IMR-90 (cell line): ENCODE measurements around the gene CEP162. TPM values are rescaled to one million over a fixed set of nuclear protein-coding genes. Genes with fewer than 3 reads are reported as not detected.

ENCODE experiments used
- ATAC-seq: fragments of 200-7000 bp; cut with Tn5 transposase; 2 replicates; pipeline ENCODE4 v1.9.1; 2020; ENCODE audit warnings: low read depth, mild to moderate bottlenecking, moderate library complexity
- BruUV-seq: library from RNA; stranded (reverse); fragments of 400-500 nt; replicated peaks from 2 replicates; lab custom pipeline; 2021; lab: Mats Ljungman, UMichigan
- CTCF ChIA-PET: fragments of 300-600 bp; formaldehyde crosslinking; extraction: SDS; loops from one replicate; lab custom pipeline; 2021; ENCODE audit warnings: antibody characterized with exemption; lab: Yijun Ruan, JAX
- POLR2A ChIA-PET: fragments of 300-600 bp; sonication (Branson Sonifier 250); formaldehyde crosslinking; loops from one replicate; lab custom pipeline; 2022; ENCODE audit warnings: antibody characterized with exemption; ENCODE audit not compliant: unreplicated experiment; lab: Charles Lee
- DNase-seq: peaks from one replicate; pipeline ENCODE4 v3.0.0; 2013
- H2AFZ ChIP-seq: replicated peaks from 2 replicates; pipeline ENCODE3; 2013; ENCODE audit warnings: low read length, mild to moderate bottlenecking; ENCODE audit not compliant: poor library complexity
- H2AK5ac ChIP-seq: 2 replicates; pipeline ENCODE4 v1.6.1; 2013; ENCODE audit warnings: low read depth, low read length, inconsistent platforms
- H2AK9ac ChIP-seq: replicated peaks from 2 replicates; pipeline ENCODE3; 2013; ENCODE audit warnings: mild to moderate bottlenecking, low read depth, low read length, moderate library complexity; ENCODE audit not compliant: poor library complexity
- H2BK120ac ChIP-seq: 2 replicates; pipeline ENCODE4 v1.6.1; 2013; ENCODE audit warnings: low read depth, low read length, inconsistent platforms
- H2BK15ac ChIP-seq: 3 replicates; pipeline ENCODE4 v1.6.1; 2013; ENCODE audit warnings: low read depth, low read length, inconsistent platforms
- H2BK20ac ChIP-seq: 2 replicates; pipeline ENCODE4 v1.6.1; 2013; ENCODE audit warnings: low read depth, mild to moderate bottlenecking, inconsistent platforms, low read length, moderate library complexity
- H2BK5ac ChIP-seq: 2 replicates; pipeline ENCODE4 v1.6.1; 2013; ENCODE audit warnings: mild to moderate bottlenecking, low read depth, low read length, inconsistent platforms; ENCODE audit not compliant: poor library complexity, severe bottlenecking
- H3K14ac ChIP-seq: replicated peaks from 2 replicates; pipeline ENCODE4 v1.6.1; 2013; ENCODE audit warnings: low read depth, low read length, inconsistent platforms
- H3K18ac ChIP-seq: 2 replicates; pipeline ENCODE4 v1.6.1; 2013; ENCODE audit warnings: low read depth, low read length, control low read depth
- H3K23ac ChIP-seq: 2 replicates; pipeline ENCODE4 v1.6.1; 2013; ENCODE audit warnings: low read depth, low read length, inconsistent platforms
- H3K27ac ChIP-seq: 2 replicates; pipeline ENCODE4 v1.5.1; 2013; ENCODE audit warnings: mild to moderate bottlenecking, control low read depth, low read length; ENCODE audit not compliant: insufficient read depth
- H3K27me3 ChIP-seq: 2 replicates; pipeline ENCODE4 v1.6.1; 2013; ENCODE audit warnings: low read length; ENCODE audit not compliant: control insufficient read depth, insufficient read depth
- H3K36me3 ChIP-seq: 2 replicates; pipeline ENCODE4 v1.6.1; 2013; ENCODE audit warnings: low read length, mixed read lengths; ENCODE audit not compliant: control insufficient read depth, insufficient read depth
- H3K4ac ChIP-seq: 2 replicates; pipeline ENCODE4 v1.6.1; 2013; ENCODE audit warnings: low read depth, low read length, inconsistent platforms
- H3K4me1 ChIP-seq: 2 replicates; pipeline ENCODE4 v1.6.1; 2013; ENCODE audit warnings: low read length, mixed read lengths; ENCODE audit not compliant: control insufficient read depth, insufficient read depth
- H3K4me2 ChIP-seq: 2 replicates; pipeline ENCODE4 v1.6.1; 2013; ENCODE audit warnings: low read depth, mild to moderate bottlenecking, control low read depth, low read length, moderate library complexity
- H3K4me3 ChIP-seq: 2 replicates; pipeline ENCODE4 v1.5.1; 2013; ENCODE audit warnings: low read depth, mild to moderate bottlenecking, control low read depth, low read length, moderate library complexity; ENCODE audit not compliant: insufficient read depth
- H3K56ac ChIP-seq: 2 replicates; pipeline ENCODE4 v1.6.1; 2013; ENCODE audit warnings: low read length, inconsistent platforms; ENCODE audit not compliant: insufficient read depth; ENCODE audit errors: extremely low read depth
- H3K79me1 ChIP-seq, 2 experiments: 2 replicates each; pipeline ENCODE4 v1.6.1; 2013; ENCODE audit warnings: low read length in 2 of 2, inconsistent platforms in 1 of 2, low read depth in 1 of 2
- H3K9ac ChIP-seq: 2 replicates; pipeline ENCODE4 v1.6.1; 2013; ENCODE audit warnings: low read depth, low read length, control low read depth
- H3K9me1 ChIP-seq: 2 replicates; pipeline ENCODE4 v1.6.1; 2013; ENCODE audit warnings: low read length, inconsistent platforms; ENCODE audit not compliant: insufficient read depth
- H3K9me3 ChIP-seq: 2 replicates; pipeline ENCODE4 v1.6.1; 2013; ENCODE audit warnings: low read length; ENCODE audit not compliant: control insufficient read depth, insufficient read depth
- H4K20me1 ChIP-seq: 2 replicates; pipeline ENCODE4 v1.6.1; 2013; ENCODE audit warnings: low read length, inconsistent platforms; ENCODE audit not compliant: insufficient read depth
- H4K5ac ChIP-seq: 2 replicates; pipeline ENCODE4 v1.6.1; 2013; ENCODE audit warnings: mild to moderate bottlenecking, low read depth, low read length, control low read depth
- H4K8ac ChIP-seq, 2 experiments: 2 replicates each; pipeline ENCODE4 v1.6.1; 2013; ENCODE audit warnings: low read depth in 2 of 2, low read length in 2 of 2, control low read depth in 1 of 2, inconsistent platforms in 1 of 2
- H4K91ac ChIP-seq: 2 replicates; pipeline ENCODE4 v1.6.1; 2013; ENCODE audit warnings: low read depth, low read length, inconsistent platforms; ENCODE audit not compliant: insufficient read depth
- BHLHE40 ChIP-seq: fragments of 150-350 bp; IDR thresholded peaks from 2 replicates; pipeline ENCODE4 v1.6.1; 2016; ENCODE audit warnings: mild to moderate bottlenecking, low read depth, low read length
- FOS ChIP-seq: fragments of 150-350 bp; IDR thresholded peaks from 2 replicates; pipeline ENCODE4 v1.6.1; 2016; ENCODE audit warnings: low read depth, low read length
- MXI1 ChIP-seq: IDR thresholded peaks from 2 replicates; pipeline ENCODE4 v1.6.1; 2012; ENCODE audit warnings: low read depth, mild to moderate bottlenecking, low read length, moderate library complexity, borderline replicate concordance
- NFE2L2 ChIP-seq: fragments of 150-350 bp; IDR thresholded peaks from 2 replicates; pipeline ENCODE4 v1.6.1; 2016; ENCODE audit warnings: low read depth, mild to moderate bottlenecking, low read length
- RFX5 ChIP-seq: IDR thresholded peaks from 2 replicates; pipeline ENCODE4 v1.8.0; 2012; ENCODE audit warnings: low read depth, mild to moderate bottlenecking, low read length, moderate library complexity
- SMC3 ChIP-seq: fragments of 150-350 bp; IDR thresholded peaks from 2 replicates; pipeline ENCODE4 v1.6.1; 2016; ENCODE audit warnings: low read depth, mild to moderate bottlenecking, antibody characterized with exemption, low read length, moderate library complexity
- WGBS, 2 experiments: methylation state at CpG; one replicate each; pipeline versions ENCODE4 v1.1.5 to v1.1.7; 2013; ENCODE audit warnings: missing lambda C conversion rate in 2 of 2; ENCODE audit not compliant: insufficient read length in 1 of 2; ENCODE audit errors: extremely low coverage in 2 of 2; 5-methylcytosine and 5-hydroxymethylcytosine counted together
- dilution Hi-C: fragments of 300-500 bp; cut with HindIII; formaldehyde crosslinking; loops from one replicate; pipeline ENCODE4 v1.14.3; 2018; ENCODE audit warnings: low sequenced_read_pairs; ENCODE audit not compliant: unreplicated experiment
- in situ Hi-C: fragments of 300-500 bp; cut with MboI; formaldehyde crosslinking; loops from 3 replicates; pipeline ENCODE4 v1.14.3; 2019; ENCODE audit warnings: low sequenced_read_pairs, inconsistent platforms, mixed read lengths
- intact Hi-C: fragments of 100-400 bp; cut with micrococcal nuclease; formaldehyde crosslinking; loops from 2 replicates; pipeline ENCODE4 v1.10.0; 2022
- polyA plus RNA-seq, 3 experiments: library from polyadenylated mRNA; depleted of rRNA; stranded (reverse); fragments of >200 nt; gene quantifications; 2 replicates each; pipeline ENCODE4 v1.2.3, GENCODE V29; 2012; ENCODE audit warnings: low replicate concordance in 1 of 3
- total RNA-seq: library from RNA; depleted of rRNA; stranded (reverse); fragments of >200 nt; gene quantifications from 2 replicates; pipeline ENCODE4 v1.2.3, GENCODE V29; 2012
- TF ChIP-seq, protein P1 (sequence below): conservative IDR thresholded peaks from 2 replicates; pipeline ENCODE4 v1.5.1; 2012; ENCODE audit warnings: mild to moderate bottlenecking, low read depth, low read length, improper control_type of control experiment

Gene CEP162
- total and polyA plus RNA-seq, 2 of the 4 experiments (the other 2 are of a cell fraction), result 1.2 to 1.6 TPM

DNA sequence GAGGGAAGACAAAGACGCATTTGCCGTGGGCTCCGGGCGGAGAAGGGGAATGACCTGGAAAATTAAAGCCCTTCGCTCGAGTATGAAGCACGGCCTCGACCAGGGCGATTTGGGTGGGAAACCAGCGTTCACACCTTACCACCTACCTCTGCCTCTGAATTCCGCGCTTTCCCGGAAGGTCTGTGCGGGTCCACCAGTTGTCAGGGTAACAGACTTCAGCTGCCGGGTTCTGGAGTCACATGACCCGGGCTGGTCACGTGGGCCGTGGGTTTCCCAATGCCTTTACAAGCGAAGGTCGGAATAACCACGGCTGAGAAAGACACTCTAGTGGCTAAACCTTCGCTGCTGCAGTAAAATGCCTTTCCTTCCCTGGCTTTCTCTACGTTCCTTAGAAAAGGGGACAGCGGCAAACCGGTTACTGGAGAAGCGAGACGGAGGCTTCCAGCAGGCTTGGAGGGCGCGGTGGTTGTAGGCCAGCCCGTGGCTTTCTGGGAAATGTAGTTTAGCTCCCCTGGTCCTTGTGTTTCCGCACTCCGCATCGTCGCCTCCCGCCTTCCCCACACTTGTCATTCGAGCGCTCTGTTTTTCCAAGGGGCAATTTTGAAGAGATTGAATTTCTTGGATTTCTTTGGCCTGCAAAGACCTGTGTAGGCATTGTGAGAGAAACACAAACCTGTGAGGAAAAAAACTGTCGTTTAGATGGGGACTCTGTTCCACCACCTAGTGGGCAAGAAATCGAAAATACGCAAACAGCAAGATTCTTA, at the start of gene CEP162 (continued):
- TF ChIP-seq, protein P1, sequence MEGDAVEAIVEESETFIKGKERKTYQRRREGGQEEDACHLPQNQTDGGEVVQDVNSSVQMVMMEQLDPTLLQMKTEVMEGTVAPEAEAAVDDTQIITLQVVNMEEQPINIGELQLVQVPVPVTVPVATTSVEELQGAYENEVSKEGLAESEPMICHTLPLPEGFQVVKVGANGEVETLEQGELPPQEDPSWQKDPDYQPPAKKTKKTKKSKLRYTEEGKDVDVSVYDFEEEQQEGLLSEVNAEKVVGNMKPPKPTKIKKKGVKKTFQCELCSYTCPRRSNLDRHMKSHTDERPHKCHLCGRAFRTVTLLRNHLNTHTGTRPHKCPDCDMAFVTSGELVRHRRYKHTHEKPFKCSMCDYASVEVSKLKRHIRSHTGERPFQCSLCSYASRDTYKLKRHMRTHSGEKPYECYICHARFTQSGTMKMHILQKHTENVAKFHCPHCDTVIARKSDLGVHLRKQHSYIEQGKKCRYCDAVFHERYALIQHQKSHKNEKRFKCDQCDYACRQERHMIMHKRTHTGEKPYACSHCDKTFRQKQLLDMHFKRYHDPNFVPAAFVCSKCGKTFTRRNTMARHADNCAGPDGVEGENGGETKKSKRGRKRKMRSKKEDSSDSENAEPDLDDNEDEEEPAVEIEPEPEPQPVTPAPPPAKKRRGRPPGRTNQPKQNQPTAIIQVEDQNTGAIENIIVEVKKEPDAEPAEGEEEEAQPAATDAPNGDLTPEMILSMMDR, result peak; percentile 64
- TF ChIP-seq MXI1, result peak; percentile 63; the same call in 1 of the 2 replicates
- peak; percentile 92 for TF ChIP-seq FOS

DNA sequence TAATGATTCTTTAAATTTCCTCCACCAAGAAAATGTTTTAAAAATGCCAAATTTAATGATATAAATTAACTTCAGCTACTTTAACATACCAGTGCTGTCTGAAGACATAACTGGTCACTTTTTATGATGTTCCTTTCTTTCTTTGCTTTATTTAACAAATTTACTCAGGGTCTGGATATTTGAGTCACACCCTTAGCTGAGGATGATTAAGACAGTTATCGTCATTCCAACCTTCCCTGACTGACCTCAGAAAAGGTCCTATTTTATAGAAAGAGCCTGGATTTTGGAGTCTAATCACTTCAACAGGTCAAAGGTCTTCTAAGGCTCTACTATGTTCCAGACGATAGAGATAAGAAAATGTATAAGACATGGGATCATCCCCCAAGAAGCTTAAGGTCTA, 47.4 kb upstream of the CEP162 start:
- no peak overlapping the region for H2BK120ac ChIP-seq
- no peak overlapping the region for H3K56ac ChIP-seq
- H3K9ac ChIP-seq, result no peak overlapping the region
- no peak overlapping the region for H3K14ac ChIP-seq
- no peak overlapping the region for H2AK5ac ChIP-seq
- dilution Hi-C loops, result no loop called here
- H2BK15ac ChIP-seq, result no peak overlapping the region
- no peaks in the 10 kb centered on the region for H4K20me1 ChIP-seq
- no peak overlapping the region for H2AK9ac ChIP-seq
- no peaks in the 10 kb centered on the region for H3K9me1 ChIP-seq
- H3K4ac ChIP-seq, result no peak overlapping the region
- ChIA-PET POLR2A (no interaction called here), CTCF (no interaction called here)
- TF ChIP-seq NFE2L2, result no peak
- no peak for TF ChIP-seq RFX5
- no peak for TF ChIP-seq SMC3
- TF ChIP-seq BHLHE40, result no peak
- TF ChIP-seq, protein P1, result no peak
- TF ChIP-seq MXI1, result no peak
- no TSS peak for BruUV-seq
- no peak overlapping the region for H3K27ac ChIP-seq
- no peak overlapping the region for H4K5ac ChIP-seq
- no peaks in the 10 kb centered on the region for H3K79me1 ChIP-seq
- H3K27me3 ChIP-seq, result no peaks in the 10 kb centered on the region
- no CpG with 5 or more reads among the region's 2 CpGs for WGBS, 2 experiments
- H3K36me3 ChIP-seq, result no peaks in the 10 kb centered on the region
- H3K4me1 ChIP-seq, result no peaks in the 10 kb centered on the region
- H2AFZ ChIP-seq, result no peak overlapping the region
- H4K8ac ChIP-seq, result no peak overlapping the region
- no peaks in the 10 kb centered on the region for H3K9me3 ChIP-seq
- H3K4me3 ChIP-seq, result no peak overlapping the region
- no peak overlapping the region for H3K18ac ChIP-seq
- H4K91ac ChIP-seq, result no peak overlapping the region
- in situ Hi-C loops, result no loop called here
- H2BK5ac ChIP-seq, result no peak overlapping the region
- DNase-seq (no peak), ATAC-seq (no peak)
- H3K4me2 ChIP-seq, result no peak overlapping the region
- no peak overlapping the region for H2BK20ac ChIP-seq
- H3K23ac ChIP-seq, result no peak overlapping the region
- intact Hi-C loops, result no loop called here
